Ascending aorta (tissue), 2 donors: ENCODE results near the gene UBQLN3. TPM values are rescaled to one million over a fixed set of nuclear protein-coding genes. Genes with fewer than 3 reads are reported as not detected.

ENCODE experiments used
- DNase-seq, 2 donors: peaks; one replicate each; pipeline ENCODE4 v3.0.0-alpha.2; 2019; ENCODE audit warnings: low spot score in 2 of 2
- H3K27ac ChIP-seq, 2 donors: fragments of 200-600 bp; sonication (generic); one replicate each; pipeline ENCODE4 v1.5.1; 2016 to 2017; ENCODE audit warnings: mild to moderate bottlenecking in 1 of 2
- H3K27me3 ChIP-seq: fragments of 200-600 bp; sonication (generic); one replicate; pipeline ENCODE4 v1.5.1; 2017
- H3K36me3 ChIP-seq, 2 donors: fragments of 200-600 bp; sonication (generic); one replicate each; pipeline ENCODE4 v1.5.1; 2016
- H3K4me1 ChIP-seq, 2 donors: fragments of 200-600 bp; sonication (generic); one replicate each; pipeline ENCODE4 v1.5.1; 2016 to 2017; ENCODE audit warnings: mild to moderate bottlenecking in 1 of 2
- H3K4me3 ChIP-seq, 2 donors: fragments of 200-600 bp; sonication (generic); one replicate each; pipeline ENCODE4 v1.5.1; 2016 to 2017; ENCODE audit warnings: mild to moderate bottlenecking in 1 of 2
- H3K9me3 ChIP-seq, 2 donors: fragments of 200-600 bp; sonication (generic); one replicate each; pipeline ENCODE4 v1.5.1; 2016
- CTCF ChIP-seq, 3 experiments: fragments of 200-600 bp in 2 of 3; fragments of 450-650 bp in 1 of 3; sonication (generic) in 2 of 3; IDR thresholded peaks; one replicate each; pipeline ENCODE4 v1.5.1; 2016 to 2019; ENCODE audit warnings: antibody characterized with exemption in 3 of 3, mild to moderate bottlenecking in 1 of 3, moderate library complexity in 1 of 3
- intact Hi-C: fragments of 100-400 bp; cut with DNase I; formaldehyde crosslinking; loops from one replicate; pipeline ENCODE4 v1.15.1; 2023
- total RNA-seq: library from RNA; depleted of rRNA; stranded (reverse); fragments of >200 nt; gene quantifications from one replicate; pipeline ENCODE4 v1.1.0, GENCODE V29; 2016

UBQLN3 gene
- total RNA-seq, 1 donor from 2014 or later = not detected

- H3K27ac ChIP-seq = no peak overlapping the region
- H3K4me3 ChIP-seq = no peak overlapping the region
- no peaks in the 10 kb centered on the region for H3K27me3 ChIP-seq
- intact Hi-C loops = no loop called here
- H3K36me3 ChIP-seq = no peaks in the 10 kb centered on the region
- no peaks in the 10 kb centered on the region for H3K4me1 ChIP-seq
- no peak for DNase-seq
- TF ChIP-seq CTCF (IDR thresholded peaks at IDR 0.05) = no peak
- H3K9me3 ChIP-seq = no peaks in the 10 kb centered on the region
These were observed 11.8 kb upstream of the UBQLN3 start for GRCh38 chr11:5521540-5521939.

- no peaks in the 10 kb centered on the region for H3K9me3 ChIP-seq
- no peaks in the 10 kb centered on the region for H3K36me3 ChIP-seq
- DNase-seq = no peak
- no peak within 1 kb of the TSS for H3K4me3 ChIP-seq
- TF ChIP-seq CTCF (IDR thresholded peaks at IDR 0.05) = no peak
- H3K4me1 ChIP-seq = no peaks in the 10 kb centered on the region
- no peak within 1 kb of the TSS for H3K27ac ChIP-seq
- intact Hi-C loops = no loop called here
- H3K27me3 ChIP-seq = no peaks in the 10 kb centered on the region
These were observed 6.8 kb upstream of the UBQLN3 start, which contains the start of gene UBQLNL for GRCh38 chr11:5516599-5516998. TSS of gene UBQLNL (minus strand) at chr11:5516699. CDS start at chr11:5516441, 258 bp downstream.

- no peaks in the 10 kb centered on the region for H3K27me3 ChIP-seq
- DNase-seq = no peak
- H3K9me3 ChIP-seq = no peaks in the 10 kb centered on the region
- no peak overlapping the region for H3K4me3 ChIP-seq
- H3K4me1 ChIP-seq = no peaks in the 10 kb centered on the region
- intact Hi-C loops = no loop called here
- no peak overlapping the region for H3K27ac ChIP-seq
- no peaks in the 10 kb centered on the region for H3K36me3 ChIP-seq
- TF ChIP-seq CTCF (IDR thresholded peaks at IDR 0.05) = no peak
These were observed 5.1 kb upstream of the UBQLN3 start for GRCh38 chr11:5514841-5515240.

GRCh38 chr11:5508605-5509004 is 1.2 kb downstream of the UBQLN3 start:
- intact Hi-C loops = no loop called here
- no peak for DNase-seq
- H3K27ac ChIP-seq = no peak overlapping the region
- H3K4me3 ChIP-seq = no peak overlapping the region
- no peaks in the 10 kb centered on the region for H3K36me3 ChIP-seq
- TF ChIP-seq CTCF (IDR thresholded peaks at IDR 0.05) = no peak
- H3K4me1 ChIP-seq = no peaks in the 10 kb centered on the region
- no peaks in the 10 kb centered on the region for H3K27me3 ChIP-seq
- H3K9me3 ChIP-seq = no peaks in the 10 kb centered on the region

GRCh38 chr11:5507933-5508305 is 1.8 kb downstream of the UBQLN3 start:
- Histone ChIP-seq H3K4me1 (no peaks in the 10 kb centered on the region), H3K27ac (no peak overlapping the region), H3K36me3 (no peaks in the 10 kb centered on the region), H3K9me3 (no peaks in the 10 kb centered on the region), H3K4me3 (no peak overlapping the region), H3K27me3 (no peaks in the 10 kb centered on the region)
- no peak for DNase-seq
- no peak for TF ChIP-seq CTCF (IDR thresholded peaks at IDR 0.05)
- intact Hi-C loops = no loop called here
